ENCODE measurements around the gene PTK7. TPM values are rescaled to one million over a fixed set of nuclear protein-coding genes. Genes with fewer than 3 reads are reported as not detected.

PTK7 gene
- total and polyA plus RNA-seq, 2 donors: 48.1 to 101 TPM

DNA sequence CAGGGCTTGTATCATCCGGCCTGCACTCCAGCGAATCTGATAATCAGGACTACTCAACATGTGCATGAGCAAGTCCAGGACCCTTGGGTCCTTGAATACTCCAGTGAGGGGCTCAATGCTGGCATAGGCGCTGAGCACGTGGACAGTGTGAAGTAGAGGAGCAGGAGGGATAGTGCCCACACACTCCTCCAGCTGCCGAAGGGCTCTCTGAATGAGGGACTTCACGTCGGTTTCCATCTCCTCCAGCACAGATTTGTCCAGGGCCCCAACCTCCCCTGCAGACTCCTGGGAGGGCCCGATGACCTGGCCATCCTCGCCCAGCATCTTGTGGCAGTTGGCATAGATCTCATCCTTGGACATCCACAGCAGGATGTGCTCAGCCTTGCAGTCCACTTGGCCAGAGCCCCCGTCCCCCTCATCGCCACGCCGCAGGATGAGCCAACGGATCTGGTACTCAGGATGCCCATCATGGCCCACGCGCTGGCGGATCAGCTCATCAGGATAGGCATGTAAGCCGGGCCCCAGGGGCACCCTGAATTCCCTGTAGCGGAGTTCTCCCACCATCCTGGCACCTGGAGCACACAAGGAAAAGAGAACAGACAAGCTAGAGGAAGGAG is 23.8 kb upstream of the PTK7 start:
- Histone ChIP-seq H3K4me1 (ENCODE audit: control insufficient read depth in 2 of 2, insufficient read depth in 2 of 2, low read length in 2 of 2) (peaks cover 14 to 41% of the 10 kb centered on the region in 2 donors), H3K4me3 (ENCODE audit: low read length in 2 of 2) (no peak overlapping the region), H3K27me3 (ENCODE audit: control insufficient read depth in 2 of 2, insufficient read depth in 1 of 2, low read length in 1 of 2) (no peaks in the 10 kb centered on the region), H3K27ac (ENCODE audit: low read depth in 1 of 2, low read length in 1 of 2) (peak overlapping the region in 1 of 2 donors; percentile 82), H3K36me3 (ENCODE audit: control insufficient read depth in 2 of 2, insufficient read depth in 2 of 2, low read length in 1 of 2) (peaks cover 22 to 54% of the 10 kb centered on the region in 2 donors), H3K9me3 (ENCODE audit: control insufficient read depth in 2 of 2, insufficient read depth in 1 of 2, low read length in 1 of 2) (no peaks in the 10 kb centered on the region)
- DNase-seq (ENCODE audit: low read depth in 6 of 9, low spot score in 9 of 9): no peak
- WGBS: 96% methylated on average over 19 of the region's 19 CpGs

DNA sequence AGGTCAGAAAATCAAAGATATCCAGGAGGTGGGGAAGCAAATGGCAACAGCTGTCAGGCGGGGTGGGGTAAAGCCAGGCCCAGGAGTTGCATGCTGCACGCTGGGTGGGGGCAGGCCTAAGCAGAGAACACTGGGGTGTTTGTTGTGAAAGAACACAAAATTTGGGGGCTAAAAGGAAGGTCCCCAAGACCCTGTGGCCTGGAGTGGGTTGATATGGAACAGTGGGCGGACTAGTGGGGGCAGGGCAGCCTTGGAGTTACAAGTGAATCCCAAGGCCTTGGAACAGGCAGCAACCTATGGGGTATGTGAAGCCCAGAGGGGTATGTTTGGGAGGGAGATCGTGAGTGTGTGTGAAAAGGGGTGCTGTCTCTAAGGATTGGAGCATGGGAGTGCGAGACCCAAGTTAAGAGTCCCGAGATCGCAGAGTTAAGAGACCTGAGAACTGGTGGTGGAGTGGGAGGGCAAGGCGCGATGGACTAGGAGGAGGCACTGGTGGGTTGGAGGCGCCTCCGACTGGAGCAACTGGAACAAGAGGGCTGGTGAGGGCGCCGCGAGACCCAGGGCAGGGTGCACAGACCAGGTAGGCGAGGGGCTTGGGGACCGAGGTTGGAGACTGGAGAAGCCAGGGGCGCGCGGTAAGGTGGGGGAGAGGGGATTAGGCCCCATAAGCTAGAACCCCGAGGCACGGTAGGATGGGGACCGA is 23.1 kb upstream of the PTK7 start:
- no peaks in the 10 kb centered on the region for H3K9me3 ChIP-seq (ENCODE audit: control insufficient read depth in 2 of 2, insufficient read depth in 1 of 2, low read length in 1 of 2)
- peaks cover 23 to 53% of the 10 kb centered on the region in 2 donors for H3K36me3 ChIP-seq (ENCODE audit: control insufficient read depth in 2 of 2, insufficient read depth in 2 of 2, low read length in 1 of 2)
- peak overlapping the region; percentile 82 to 86 for H3K27ac ChIP-seq (ENCODE audit: low read depth in 1 of 2, low read length in 1 of 2)
- H3K4me1 ChIP-seq (ENCODE audit: control insufficient read depth in 2 of 2, insufficient read depth in 2 of 2, low read length in 2 of 2): peaks cover 15 to 43% of the 10 kb centered on the region in 2 donors
- peak in 1 of 9 donors; percentile 11 for DNase-seq (ENCODE audit: low read depth in 6 of 9, low spot score in 9 of 9)
- peak overlapping the region; percentile 60 to 69 for H3K4me3 ChIP-seq (ENCODE audit: low read length in 2 of 2)
- H3K27me3 ChIP-seq (ENCODE audit: control insufficient read depth in 2 of 2, insufficient read depth in 1 of 2, low read length in 1 of 2): no peaks in the 10 kb centered on the region
- WGBS: 20% methylated on average over 22 of the region's 22 CpGs

DNA sequence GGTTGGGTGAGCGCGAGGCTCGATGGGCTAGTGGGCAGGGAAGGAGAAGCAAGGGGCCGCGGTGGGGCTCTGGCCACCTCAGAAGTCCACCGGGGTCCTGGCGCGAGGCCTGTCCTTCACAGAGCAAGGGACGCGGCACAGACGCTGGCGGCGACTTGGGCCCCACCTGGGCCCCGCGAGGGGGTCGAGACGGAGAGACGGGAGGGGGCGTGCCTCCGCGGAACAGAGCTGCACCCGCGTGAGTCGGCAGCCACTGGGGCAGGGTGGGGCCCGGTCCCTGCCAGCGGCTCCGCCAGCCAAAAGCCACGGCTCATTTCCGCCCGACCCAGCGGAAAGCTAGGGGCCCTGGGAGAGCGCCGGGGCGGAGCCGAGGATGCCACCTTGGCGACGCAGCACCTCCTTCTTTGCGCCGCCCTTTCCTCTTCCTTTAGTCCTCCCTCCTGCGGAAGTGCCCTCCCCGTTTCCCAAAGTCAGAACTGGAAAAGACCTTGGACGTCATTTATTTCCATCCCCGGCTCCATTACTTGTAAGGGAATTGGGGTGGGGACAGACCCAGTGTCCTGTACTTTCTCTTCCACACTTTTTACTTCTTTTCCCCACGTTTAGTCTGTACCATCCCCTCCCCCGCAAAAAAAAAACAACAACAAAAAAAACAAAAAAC is 22.4 kb upstream of the PTK7 start, which contains the start of gene CUL7:
TSS of gene CUL7 (minus strand) at position 307 of the 661 bp plus-strand sequence. CDS start 1,063 bp downstream, outside the sequence.
- no peaks in the 10 kb centered on the region for H3K9me3 ChIP-seq (ENCODE audit: control insufficient read depth in 2 of 2, insufficient read depth in 1 of 2, low read length in 1 of 2)
- 2% methylated on average over 45 of the region's 45 CpGs for WGBS
- H3K27ac ChIP-seq (ENCODE audit: low read depth in 1 of 2, low read length in 1 of 2): peak within 1 kb of the TSS; percentile 82 to 86
- H3K27me3 ChIP-seq (ENCODE audit: control insufficient read depth in 2 of 2, insufficient read depth in 1 of 2, low read length in 1 of 2): no peaks in the 10 kb centered on the region
- H3K4me1 ChIP-seq (ENCODE audit: control insufficient read depth in 2 of 2, insufficient read depth in 2 of 2, low read length in 2 of 2): peaks cover 22 to 50% of the 10 kb centered on the region in 2 donors
- peak within 1 kb of the TSS; percentile 60 to 69 for H3K4me3 ChIP-seq (ENCODE audit: low read length in 2 of 2)
- H3K36me3 ChIP-seq (ENCODE audit: control insufficient read depth in 2 of 2, insufficient read depth in 2 of 2, low read length in 1 of 2): peaks cover 20 to 49% of the 10 kb centered on the region in 2 donors
- DNase-seq (ENCODE audit: low read depth in 6 of 9, low spot score in 9 of 9): peak; percentile 76 to 96 (median 90)

DNA sequence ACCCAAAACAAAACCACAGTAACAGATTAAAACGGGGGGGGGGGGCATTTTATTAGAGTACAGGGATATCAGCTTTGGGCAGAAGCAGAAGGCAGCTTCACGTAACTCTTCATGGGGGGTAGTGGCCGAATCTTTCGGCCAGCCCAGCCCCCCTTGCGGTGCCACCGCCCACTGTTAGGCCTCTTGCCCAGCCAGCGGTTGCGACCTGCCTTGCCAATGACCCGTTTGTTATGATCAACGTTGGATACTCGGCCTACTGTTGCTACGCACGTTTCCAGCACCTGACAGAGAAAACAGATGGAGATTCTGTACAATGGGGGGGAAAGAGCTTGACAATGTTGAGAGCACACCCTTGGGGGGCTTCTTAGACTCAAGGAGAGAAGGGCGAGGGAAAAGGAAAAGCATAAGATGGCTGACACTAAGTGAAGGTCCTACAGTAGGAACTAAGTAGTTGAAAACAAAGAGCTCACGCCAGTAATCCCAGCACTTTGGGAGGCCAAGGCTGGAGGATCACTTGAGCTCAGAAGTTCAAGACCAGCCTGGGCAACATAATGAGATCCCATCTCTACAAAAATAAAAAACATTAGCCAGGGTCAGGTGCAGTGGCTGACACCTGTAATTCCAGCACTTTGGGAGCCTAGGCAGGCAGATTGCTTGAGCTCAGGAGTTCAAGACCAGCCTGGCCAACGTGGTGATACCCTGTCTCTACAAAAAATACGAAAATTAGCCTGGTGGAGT is 21.7 kb upstream of the PTK7 start:
- peaks cover 23 to 51% of the 10 kb centered on the region in 2 donors for H3K4me1 ChIP-seq (ENCODE audit: control insufficient read depth in 2 of 2, insufficient read depth in 2 of 2, low read length in 2 of 2)
- no peak for DNase-seq (ENCODE audit: low read depth in 6 of 9, low spot score in 9 of 9)
- H3K27me3 ChIP-seq (ENCODE audit: control insufficient read depth in 2 of 2, insufficient read depth in 1 of 2, low read length in 1 of 2): no peaks in the 10 kb centered on the region
- no peaks in the 10 kb centered on the region for H3K9me3 ChIP-seq (ENCODE audit: control insufficient read depth in 2 of 2, insufficient read depth in 1 of 2, low read length in 1 of 2)
- H3K4me3 ChIP-seq (ENCODE audit: low read length in 2 of 2): peak overlapping the region; percentile 60 to 69
- H3K36me3 ChIP-seq (ENCODE audit: control insufficient read depth in 2 of 2, insufficient read depth in 2 of 2, low read length in 1 of 2): peaks cover 18 to 45% of the 10 kb centered on the region in 2 donors
- peak overlapping the region; percentile 82 to 86 for H3K27ac ChIP-seq (ENCODE audit: low read depth in 1 of 2, low read length in 1 of 2)
- WGBS: 88% methylated on average over 17 of the region's 17 CpGs

DNA sequence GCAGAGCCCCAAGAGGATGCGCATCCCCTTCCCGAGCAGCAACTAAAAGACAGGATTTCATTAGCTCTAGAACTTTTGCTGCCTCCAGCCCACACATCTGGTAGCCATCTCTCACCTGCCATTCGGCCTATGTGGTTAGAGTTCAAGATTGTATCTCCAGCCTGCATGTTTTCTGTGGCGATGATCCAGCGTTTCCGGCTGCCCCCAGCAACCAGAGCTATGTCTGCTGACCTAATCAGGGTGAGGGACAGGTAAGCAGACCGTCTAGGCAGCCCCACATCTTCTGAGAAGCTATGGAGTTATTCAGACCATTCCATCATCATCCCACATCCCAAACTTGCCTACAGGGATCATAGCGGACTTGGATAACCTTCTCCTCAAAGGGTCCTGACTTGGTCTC is 20.1 kb upstream of the PTK7 start:
- whole genome bisulfite sequencing: 92% methylated on average over 8 of the region's 8 CpGs
- Histone ChIP-seq H3K27me3 (ENCODE audit: control insufficient read depth in 2 of 2, insufficient read depth in 1 of 2, low read length in 1 of 2) (no peaks in the 10 kb centered on the region), H3K36me3 (ENCODE audit: control insufficient read depth in 2 of 2, insufficient read depth in 2 of 2, low read length in 1 of 2) (peaks cover 17 to 31% of the 10 kb centered on the region in 2 donors), H3K9me3 (ENCODE audit: control insufficient read depth in 2 of 2, insufficient read depth in 1 of 2, low read length in 1 of 2) (no peaks in the 10 kb centered on the region), H3K4me1 (ENCODE audit: control insufficient read depth in 2 of 2, insufficient read depth in 2 of 2, low read length in 2 of 2) (peaks cover 28 to 50% of the 10 kb centered on the region in 2 donors), H3K4me3 (ENCODE audit: low read length in 2 of 2) (no peak overlapping the region), H3K27ac (ENCODE audit: low read depth in 1 of 2, low read length in 1 of 2) (no peak overlapping the region)
- no peak for DNase-seq (ENCODE audit: low read depth in 6 of 9, low spot score in 9 of 9)

DNA sequence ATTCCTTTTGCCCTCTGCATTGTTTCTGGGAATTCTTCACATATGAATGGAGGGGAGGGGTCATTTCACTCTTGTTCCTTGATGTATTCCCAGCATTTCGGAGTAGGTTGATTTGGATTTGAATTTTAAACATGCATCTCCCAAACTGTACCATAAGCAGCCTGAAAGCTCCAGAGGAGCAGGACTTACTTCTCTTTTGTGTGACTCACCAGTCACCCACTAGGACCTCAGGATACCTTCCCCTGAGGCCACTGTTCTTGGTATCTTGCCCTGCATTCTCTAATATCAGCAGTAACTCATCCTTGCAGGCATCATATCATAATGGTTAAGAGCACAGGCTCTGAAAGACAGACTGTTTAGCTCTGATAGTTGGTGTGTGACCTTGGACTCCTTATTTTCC is 17.6 kb upstream of the PTK7 start:
- peaks cover 20 to 32% of the 10 kb centered on the region in 2 donors for H3K36me3 ChIP-seq (ENCODE audit: control insufficient read depth in 2 of 2, insufficient read depth in 2 of 2, low read length in 1 of 2)
- peak overlapping the region; percentile 71 to 96 for H3K4me3 ChIP-seq (ENCODE audit: low read length in 2 of 2)
- H3K4me1 ChIP-seq (ENCODE audit: control insufficient read depth in 2 of 2, insufficient read depth in 2 of 2, low read length in 2 of 2): peaks cover 21 to 31% of the 10 kb centered on the region in 2 donors
- H3K27me3 ChIP-seq (ENCODE audit: control insufficient read depth in 2 of 2, insufficient read depth in 1 of 2, low read length in 1 of 2): no peaks in the 10 kb centered on the region
- H3K9me3 ChIP-seq (ENCODE audit: control insufficient read depth in 2 of 2, insufficient read depth in 1 of 2, low read length in 1 of 2): no peaks in the 10 kb centered on the region
- DNase-seq (ENCODE audit: low read depth in 6 of 9, low spot score in 9 of 9): no peak
- 95% methylated on average over 1 of the region's 1 CpG for WGBS
- no peak overlapping the region for H3K27ac ChIP-seq (ENCODE audit: low read depth in 1 of 2, low read length in 1 of 2)

DNA sequence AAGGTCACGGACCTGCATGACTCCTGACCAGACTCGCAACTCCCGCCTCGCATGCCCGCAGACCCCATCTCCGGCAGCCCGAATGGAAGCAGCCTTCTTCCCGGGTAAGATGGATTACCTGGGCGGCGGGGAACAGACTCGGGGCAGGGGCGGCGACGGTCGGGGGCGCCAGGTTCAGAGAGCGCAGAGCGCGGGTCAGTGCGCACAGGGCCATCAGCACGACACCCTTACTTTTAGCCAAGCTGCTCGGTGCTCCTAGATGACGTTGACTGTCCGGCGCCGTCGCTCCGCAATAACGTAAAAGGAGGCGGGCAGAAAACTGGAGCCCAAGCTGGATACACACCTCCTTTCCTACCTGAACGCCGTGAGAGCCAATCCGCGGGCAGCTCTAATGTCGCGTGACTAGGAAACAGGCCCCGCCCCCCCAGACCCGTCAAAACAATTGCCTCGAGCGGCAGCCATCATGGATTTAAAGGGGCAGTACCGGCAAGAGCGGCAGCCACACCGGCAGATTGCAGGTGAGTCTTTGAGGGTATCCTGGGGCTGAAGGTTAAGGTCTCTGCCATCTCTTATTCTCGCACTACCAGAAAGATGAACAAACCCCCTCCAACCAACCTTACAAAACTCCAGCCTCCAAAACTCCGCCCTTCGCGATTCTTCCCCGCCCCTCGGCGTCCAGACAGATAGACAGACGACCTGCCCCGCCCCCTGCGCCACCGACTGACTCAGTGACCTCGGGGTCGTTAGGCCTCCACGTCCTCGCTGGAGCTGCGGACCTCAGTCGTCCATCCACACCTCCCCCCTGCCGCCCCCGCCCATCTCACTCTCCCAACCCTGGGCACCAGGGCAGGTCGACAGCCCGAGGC is 16.7 kb upstream of the PTK7 start, which contains the start of the genes KLC4 and MRPL2:
TSS of gene KLC4 (plus strand) at position 464 of the 866 bp plus-strand sequence. CDS start 1,705 bp downstream, outside the sequence.
TSS of gene MRPL2 (minus strand) at position 267 of the 866 bp plus-strand sequence. CDS start at position 214, 53 bp downstream.
- Histone ChIP-seq H3K4me3 (ENCODE audit: low read length in 2 of 2) (peak within 1 kb of the TSS; percentile 71 to 96), H3K36me3 (ENCODE audit: control insufficient read depth in 2 of 2, insufficient read depth in 2 of 2, low read length in 1 of 2) (peaks cover 24 to 32% of the 10 kb centered on the region in 2 donors), H3K27me3 (ENCODE audit: control insufficient read depth in 2 of 2, insufficient read depth in 1 of 2, low read length in 1 of 2) (no peaks in the 10 kb centered on the region), H3K4me1 (ENCODE audit: control insufficient read depth in 2 of 2, insufficient read depth in 2 of 2, low read length in 2 of 2) (peaks cover 18 to 24% of the 10 kb centered on the region in 2 donors), H3K9me3 (ENCODE audit: control insufficient read depth in 2 of 2, insufficient read depth in 1 of 2, low read length in 1 of 2) (no peaks in the 10 kb centered on the region), H3K27ac (ENCODE audit: low read depth in 1 of 2, low read length in 1 of 2) (peak within 1 kb of the TSS; percentile 83 to 92)
- WGBS: under 1% methylated on average over 64 of the region's 64 CpGs
- DNase-seq (ENCODE audit: low read depth in 6 of 9, low spot score in 9 of 9): peak; percentile 97 to 99 (median 98)

Data from thymus (tissue), 11 donors.